HCT116 (cell line): ENCODE data around the gene RAMP3. TPM values are rescaled to one million over a fixed set of nuclear protein-coding genes. Genes with fewer than 3 reads are reported as not detected.
A peak's percentile ranks its signal among the peaks of the same experiment; 100 is the strongest.

Source experiments
- ATAC-seq: fragments of 200-7000 bp; cut with Tn5 transposase; 2 replicates; pipeline ENCODE4 v1.9.1; 2020; ENCODE audit warnings: mild to moderate bottlenecking, moderate library complexity
- BruUV-seq: library from RNA; stranded (reverse); fragments of 400-500 nt; replicated peaks from 2 replicates; lab custom pipeline; 2021; lab: Mats Ljungman, UMichigan
- CTCF ChIA-PET: fragments of 300-600 bp; sonication (Branson Sonifier 250); formaldehyde crosslinking; loops from one replicate; lab custom pipeline; 2021; ENCODE audit warnings: antibody characterized with exemption; lab: Charles Lee
- POLR2A ChIA-PET: fragments of 300-600, 350-600 bp; sonication (Branson Sonifier 250); formaldehyde crosslinking; loops from one replicate; lab custom pipeline; 2021; ENCODE audit warnings: antibody characterized with exemption; lab: Charles Lee
- RAD21 ChIA-PET, 2 experiments: fragments of 300-600 bp; sonication (Branson Sonifier 250); formaldehyde crosslinking; loops; one replicate each; lab custom pipeline; 2023; ENCODE audit warnings: low total read pairs in 2 of 2; ENCODE audit not compliant: uncharacterized antibody in 2 of 2, unreplicated experiment in 2 of 2, low non-redundant PET in 1 of 2; lab: Charles Lee
- DNase-seq: peaks from one replicate; pipeline ENCODE4 v3.0.0-alpha.2; 2010; ENCODE audit warnings: low read depth, low spot score
- H2AFZ ChIP-seq: fragments of 200-600 bp; shearing (Covaris generic), sonication (generic); 2 replicates; pipeline ENCODE4 v1.6.1; 2017; ENCODE audit warnings: low read depth, mixed run types, mixed read lengths, antibody characterized with exemption, low read length; ENCODE audit not compliant: poor library complexity, severe bottlenecking
- H3K27ac ChIP-seq: 2 replicates; pipeline ENCODE4 v1.5.1; 2012; ENCODE audit warnings: low read depth, low read length
- H3K27me3 ChIP-seq: fragments of 200-600 bp; sonication (generic); 2 replicates; pipeline ENCODE4 v1.6.1; 2016; ENCODE audit warnings: mixed run types, low read length, mixed read lengths; ENCODE audit not compliant: insufficient read depth
- H3K36me3 ChIP-seq, 2 experiments: fragments of 200-500 bp in 1 of 2; fragments of 200-600 bp in 1 of 2; sonication (Bioruptor generic) in 1 of 2; sonication (generic) in 1 of 2; 2 replicates each; pipeline versions ENCODE4 v1.5.1 to v1.6.1; 2014 to 2016; ENCODE audit warnings: low read length in 2 of 2, inconsistent platforms in 1 of 2, mixed read lengths in 1 of 2, mixed run types in 1 of 2; ENCODE audit not compliant: insufficient read depth in 2 of 2, control insufficient read depth in 1 of 2
- H3K4me1 ChIP-seq, 2 experiments: fragments of 200-600 bp in 1 of 2; sonication (generic) in 1 of 2; 2 replicates each; pipeline versions ENCODE4 v1.5.1 to v1.6.1; 2012 to 2017; ENCODE audit warnings: low read length in 2 of 2, inconsistent platforms in 1 of 2, mild to moderate bottlenecking in 1 of 2, mixed read lengths in 1 of 2, mixed run types in 1 of 2, moderate library complexity in 1 of 2; ENCODE audit not compliant: insufficient read depth in 2 of 2, control insufficient read depth in 1 of 2
- H3K4me2 ChIP-seq: fragments of 200-600 bp; sonication (generic); 2 replicates; pipeline ENCODE4 v1.6.1; 2017; ENCODE audit warnings: mixed run types, low read length, mixed read lengths
- H3K4me3 ChIP-seq, 2 experiments: fragments of 200-600 bp in 1 of 2; sonication (generic) in 1 of 2; replicated peaks in 1 of 2; 2 replicates each; pipeline ENCODE4 v1.5.1; 2011 to 2016; ENCODE audit warnings: low read length in 2 of 2, control low read depth in 1 of 2, low read depth in 1 of 2, mild to moderate bottlenecking in 1 of 2, mixed read lengths in 1 of 2, mixed run types in 1 of 2
- H3K79me2 ChIP-seq: fragments of 200-600 bp; sonication (generic); 2 replicates; pipeline ENCODE4 v1.6.1; 2017; ENCODE audit warnings: mild to moderate bottlenecking, mixed run types, low read length, moderate library complexity, mixed read lengths; ENCODE audit not compliant: insufficient read depth
- H3K9ac ChIP-seq: fragments of 200-600 bp; sonication (generic); 2 replicates; pipeline ENCODE4 v1.6.1; 2016; ENCODE audit warnings: low read length, mixed read lengths
- H3K9me2 ChIP-seq: fragments of 200-600 bp; sonication (generic), shearing (Covaris generic); 2 replicates; pipeline ENCODE4 v1.6.1; 2017; ENCODE audit warnings: mixed run types, mild to moderate bottlenecking, moderate library complexity; ENCODE audit not compliant: insufficient read depth
- H3K9me3 ChIP-seq, 2 experiments: fragments of 200-500 bp in 1 of 2; fragments of 200-600 bp in 1 of 2; sonication (Bioruptor generic) in 1 of 2; sonication (generic) in 1 of 2; 2 replicates each; pipeline ENCODE4 v1.6.1; 2014 to 2017; ENCODE audit warnings: low read length in 2 of 2, mixed read lengths in 2 of 2, inconsistent platforms in 1 of 2, low read depth in 1 of 2, mild to moderate bottlenecking in 1 of 2, mixed run types in 1 of 2, moderate library complexity in 1 of 2; ENCODE audit not compliant: control insufficient read depth in 1 of 2, insufficient read depth in 1 of 2
- H4K20me1 ChIP-seq: fragments of 200-600 bp; sonication (generic), shearing (Covaris generic); 2 replicates; pipeline ENCODE4 v1.6.1; 2017; ENCODE audit warnings: mixed run types, mild to moderate bottlenecking, moderate library complexity; ENCODE audit not compliant: insufficient read depth
- CTCF ChIP-seq, 3 experiments: fragments of 200-600 bp in 1 of 3; sonication (generic) in 1 of 3; IDR thresholded peaks in 2 of 3; conservative IDR thresholded peaks in 1 of 3; 2 replicates each; pipeline ENCODE4 v1.5.1; 2012 to 2017; ENCODE audit warnings: low read depth in 2 of 3, low read length in 2 of 3, antibody characterized with exemption in 1 of 3, borderline replicate concordance in 1 of 3, control low read depth in 1 of 3, mild to moderate bottlenecking in 1 of 3, mixed read lengths in 1 of 3, mixed run types in 1 of 3, moderate library complexity in 1 of 3; ENCODE audit not compliant: insufficient read depth in 1 of 3
- RAD21 ChIP-seq: IDR thresholded peaks from 2 replicates; pipeline ENCODE4 v1.6.1; 2012; ENCODE audit warnings: low read depth, mild to moderate bottlenecking
- ZBTB33 ChIP-seq: IDR thresholded peaks from 2 replicates; pipeline ENCODE4 v1.6.1; 2011; ENCODE audit warnings: mild to moderate bottlenecking, low read length, moderate library complexity; ENCODE audit not compliant: insufficient replicate concordance; ENCODE audit errors: extremely low read depth
- intact Hi-C: fragments of 100-400 bp; cut with micrococcal nuclease; formaldehyde crosslinking; loops from 2 replicates; pipeline ENCODE4 v1.10.0; 2022
- total RNA-seq: library from RNA; stranded (reverse); gene quantifications from one replicate; pipeline ENCODE4 v1.2.1, GENCODE V29; 2021; ENCODE audit not compliant: unreplicated experiment

Gene RAMP3
- total RNA-seq, 1 experiment from 2014 or later: not detected

- no peaks in the 10 kb centered on the region for H3K36me3 ChIP-seq
- no TSS peak for BruUV-seq
- no peaks in the 10 kb centered on the region for H3K4me1 ChIP-seq
- intact Hi-C loops: no loop called here
- no peaks in the 10 kb centered on the region for H3K9me2 ChIP-seq
- ChIA-PET CTCF (no interaction called here), POLR2A (no interaction called here), RAD21 (no interaction called here)
- TF ChIP-seq ZBTB33: no peak
- peak; percentile 60 for TF ChIP-seq RAD21
- TF ChIP-seq CTCF (IDR thresholded peaks at IDR 0.05 in 2 of 3, conservative IDR thresholded peaks at IDR 0.05 in 1 of 3; ENCODE audit: borderline replicate concordance in 1 of 3, insufficient read depth in 1 of 3, low read depth in 2 of 3, low read length in 2 of 3): peak; percentile 39 to 56 (median 41); a peak in 5 of 6 replicates
- no peak overlapping the region for H2AFZ ChIP-seq
- ATAC-seq (peak; percentile 83), DNase-seq (peak; percentile 7)
- H3K9me3 ChIP-seq: no peaks in the 10 kb centered on the region
- no peaks in the 10 kb centered on the region for H3K79me2 ChIP-seq
- no peak overlapping the region for H3K9ac ChIP-seq
- H3K4me3 ChIP-seq: no peak overlapping the region
- H4K20me1 ChIP-seq: no peaks in the 10 kb centered on the region
- H3K4me2 ChIP-seq: no peak overlapping the region
- no peak overlapping the region for H3K27ac ChIP-seq
- H3K27me3 ChIP-seq: peaks cover 9% of the 10 kb centered on the region; the same call in 1 of the 2 replicates
Observed at GRCh38 chr7:45178241-45179225, 20.9 kb downstream of the RAMP3 start.
